Measurements from ENCODE around the gene SCAMP3. TPM values are rescaled to one million over a fixed set of nuclear protein-coding genes. Genes with fewer than 3 reads are reported as not detected.
A peak's percentile ranks its signal among the peaks of the same experiment; 100 is the strongest.

The SCAMP3 gene
- total and polyA plus RNA-seq, 2 of the 4 experiments (the other 2 are of a cell fraction), result 30.5 to 118 TPM

GRCh38 chr1:155226188-155226909, 35.8 kb downstream of the SCAMP3 start:
- peak overlapping the region; percentile 97 for H2AK5ac ChIP-seq (ENCODE audit: low read depth, low read length)
- H3K27ac ChIP-seq (ENCODE audit: insufficient read depth, low read length), result peak overlapping the region; percentile 90
- TF ChIP-seq RAD21 (IDR thresholded peaks at IDR 0.05; ENCODE audit: low read length), result peak; percentile 61
- no peak for TF ChIP-seq MAZ (IDR thresholded peaks at IDR 0.05; ENCODE audit: borderline replicate concordance, low read depth, low read length)
- TF ChIP-seq BHLHE40 (IDR thresholded peaks at IDR 0.05; ENCODE audit: low read depth, low read length), result 0 out of 2 replicates have a peak, but pooled peaks have one; percentile 2
- no peak for TF ChIP-seq CEBPB (IDR thresholded peaks at IDR 0.05; ENCODE audit: low read depth, low read length)
- no peak for TF ChIP-seq NFE2L2 (IDR thresholded peaks at IDR 0.05; ENCODE audit: low read depth, low read length)
- TF ChIP-seq MXI1 (IDR thresholded peaks at IDR 0.05; ENCODE audit: borderline replicate concordance, low read depth, low read length), result no peak
- TF ChIP-seq POLR2A (IDR thresholded peaks at IDR 0.05; ENCODE audit: low read depth, low read length), result no peak
- TF ChIP-seq FOS (IDR thresholded peaks at IDR 0.05; ENCODE audit: low read depth, low read length), result no peak
- TF ChIP-seq SMC3 (IDR thresholded peaks at IDR 0.05; ENCODE audit: low read depth, low read length), result peak; percentile 24
- TF ChIP-seq USF2 (IDR thresholded peaks at IDR 0.05; ENCODE audit: low read depth, low read length), result no peak
- peak; percentile 63 for TF ChIP-seq CTCF (conservative IDR thresholded peaks at IDR 0.05; ENCODE audit: low read depth, low read length)
- intact Hi-C loops (cut with micrococcal nuclease), result loop anchor here (1.0 kb wide), 2 partner anchors 19 to 50 kb away; partner anchors contain the start of gene THBS3
- ChIA-PET CTCF (interaction anchor here (1.3 to 4.8 kb wide), 3 partner anchors 20 to 32 kb away, joined by 4 to 18 read pairs (median 5); no protein-coding TSS in a partner anchor), POLR2A (ENCODE audit: unreplicated experiment) (no interaction called here)
- no peaks in the 10 kb centered on the region for H3K9me3 ChIP-seq (ENCODE audit: control insufficient read depth, insufficient read depth, low read length)
- BruUV-seq (replicated peaks), result TSS peak; percentile 62
- peaks cover 3% of the 10 kb centered on the region; the same call in 1 of the 2 replicates for H4K20me1 ChIP-seq (ENCODE audit: insufficient read depth, low read length)
- H3K18ac ChIP-seq (ENCODE audit: low read depth, low read length), result peak overlapping the region; percentile 10
- H2AK9ac ChIP-seq (replicated peaks; ENCODE audit: low read depth, low read length, poor library complexity), result peak overlapping the region; percentile 97
- peak overlapping the region; percentile 96 for H3K23ac ChIP-seq (ENCODE audit: low read depth, low read length)
- peak overlapping the region; percentile 94 for H3K4ac ChIP-seq (ENCODE audit: low read depth, low read length)
- peak overlapping the region; percentile 88 for H3K9ac ChIP-seq (ENCODE audit: low read depth, low read length)
- peaks cover 17% of the 10 kb centered on the region for H3K9me1 ChIP-seq (ENCODE audit: insufficient read depth, low read length)
- peak overlapping the region; percentile 85 for H2AFZ ChIP-seq (replicated peaks; ENCODE audit: low read length, poor library complexity)
- H3K14ac ChIP-seq (replicated peaks; ENCODE audit: low read depth, low read length), result peak overlapping the region; percentile 92
- DNase-seq (peak; percentile 72), ATAC-seq (ENCODE audit: low read depth) (peak; percentile 21)
- peak overlapping the region; percentile 49 for H3K4me3 ChIP-seq (ENCODE audit: insufficient read depth, low read depth, low read length)
- peaks cover 18 to 40% of the 10 kb centered on the region in 2 experiments for H3K79me1 ChIP-seq (ENCODE audit: low read depth in 1 of 2, low read length in 2 of 2)
- peak overlapping the region; percentile 89 for H3K56ac ChIP-seq (ENCODE audit: extremely low read depth, insufficient read depth, low read length)
- peak overlapping the region; percentile 91; the same call in 2 of the 3 replicates for H2BK15ac ChIP-seq (ENCODE audit: low read depth, low read length)
- H3K4me2 ChIP-seq (ENCODE audit: low read depth, low read length), result peak overlapping the region; percentile 82
- peak overlapping the region; percentile 70 to 91 for H4K8ac ChIP-seq (ENCODE audit: low read depth in 2 of 2, low read length in 2 of 2)
- peaks cover 17% of the 10 kb centered on the region for H3K4me1 ChIP-seq (ENCODE audit: control insufficient read depth, insufficient read depth, low read length)
- no peaks in the 10 kb centered on the region for H3K27me3 ChIP-seq (ENCODE audit: control insufficient read depth, insufficient read depth, low read length)
- H2BK20ac ChIP-seq (ENCODE audit: low read depth, low read length), result peak overlapping the region; percentile 5; the same call in 1 of the 2 replicates
- H4K5ac ChIP-seq (ENCODE audit: low read depth, low read length), result peak overlapping the region; percentile 40; the same call in 1 of the 2 replicates
- peak overlapping the region; percentile 85 for H4K91ac ChIP-seq (ENCODE audit: insufficient read depth, low read depth, low read length)
- H2BK120ac ChIP-seq (ENCODE audit: low read depth, low read length), result peak overlapping the region; percentile 92
- peak overlapping the region; percentile 81 for H2BK5ac ChIP-seq (ENCODE audit: low read depth, low read length, poor library complexity, severe bottlenecking)
- H3K36me3 ChIP-seq (ENCODE audit: control insufficient read depth, insufficient read depth, low read length), result no peaks in the 10 kb centered on the region; the same call in 1 of the 2 replicates
- 0% methylated on average over 6 of the region's 7 CpGs; no CpG with 5 or more reads in 1 of the 2 experiments for WGBS, 2 experiments (ENCODE audit: extremely low coverage in 2 of 2, insufficient read length in 1 of 2)
- in situ Hi-C loops (cut with MboI; ENCODE audit: low sequenced_read_pairs), result no loop called here
- dilution Hi-C loops (cut with HindIII; ENCODE audit: low sequenced_read_pairs, unreplicated experiment), result no loop called here
